Measurements from ENCODE around the gene SERP2.

DNA sequence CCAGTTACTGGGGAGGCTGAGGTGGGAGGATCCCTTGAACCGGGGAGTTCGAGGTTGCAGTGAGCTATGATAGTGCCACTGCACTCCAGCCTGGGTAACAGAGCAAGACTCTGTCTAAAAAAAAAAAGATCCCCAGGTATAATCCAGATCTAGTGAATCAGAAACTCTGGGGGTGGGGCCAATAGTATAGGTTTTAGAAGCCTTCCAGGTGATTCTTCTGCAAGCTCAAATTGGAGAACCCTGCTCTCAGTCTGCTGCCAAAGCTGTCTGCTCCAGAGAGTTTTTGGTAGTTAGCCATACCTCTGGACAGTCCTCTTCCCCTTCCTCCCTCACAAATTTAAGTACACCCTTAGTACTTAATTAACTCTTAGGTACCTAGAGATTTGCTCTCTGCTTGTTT is 28.0 kb downstream of the SERP2 start:
- no peak for TF ChIP-seq POLR2AphosphoS5 (IDR thresholded peaks at IDR 0.05)
- TF ChIP-seq, protein P1, sequence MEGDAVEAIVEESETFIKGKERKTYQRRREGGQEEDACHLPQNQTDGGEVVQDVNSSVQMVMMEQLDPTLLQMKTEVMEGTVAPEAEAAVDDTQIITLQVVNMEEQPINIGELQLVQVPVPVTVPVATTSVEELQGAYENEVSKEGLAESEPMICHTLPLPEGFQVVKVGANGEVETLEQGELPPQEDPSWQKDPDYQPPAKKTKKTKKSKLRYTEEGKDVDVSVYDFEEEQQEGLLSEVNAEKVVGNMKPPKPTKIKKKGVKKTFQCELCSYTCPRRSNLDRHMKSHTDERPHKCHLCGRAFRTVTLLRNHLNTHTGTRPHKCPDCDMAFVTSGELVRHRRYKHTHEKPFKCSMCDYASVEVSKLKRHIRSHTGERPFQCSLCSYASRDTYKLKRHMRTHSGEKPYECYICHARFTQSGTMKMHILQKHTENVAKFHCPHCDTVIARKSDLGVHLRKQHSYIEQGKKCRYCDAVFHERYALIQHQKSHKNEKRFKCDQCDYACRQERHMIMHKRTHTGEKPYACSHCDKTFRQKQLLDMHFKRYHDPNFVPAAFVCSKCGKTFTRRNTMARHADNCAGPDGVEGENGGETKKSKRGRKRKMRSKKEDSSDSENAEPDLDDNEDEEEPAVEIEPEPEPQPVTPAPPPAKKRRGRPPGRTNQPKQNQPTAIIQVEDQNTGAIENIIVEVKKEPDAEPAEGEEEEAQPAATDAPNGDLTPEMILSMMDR (IDR thresholded peaks at IDR 0.05 in 8 of 11, conservative IDR thresholded peaks at IDR 0.05 in 3 of 11): no peak

Data from spleen (tissue), 7 donors.